HUDEP-2 (cell line): ENCODE measurements around the gene CMYA5.
"Not testable (repeated sequence)": the region's sequence is repeated elsewhere in the genome, so short reads cannot be mapped to it uniquely, and the experiment has no call there.

Source experiments
- DNase-seq, 76 experiments: peaks; one replicate each; lab custom pipeline; 2025; ENCODE audit not compliant: unreplicated experiment in 76 of 76; lab: John Stamatoyannopoulos, UW

CMYA5 gene

DNA sequence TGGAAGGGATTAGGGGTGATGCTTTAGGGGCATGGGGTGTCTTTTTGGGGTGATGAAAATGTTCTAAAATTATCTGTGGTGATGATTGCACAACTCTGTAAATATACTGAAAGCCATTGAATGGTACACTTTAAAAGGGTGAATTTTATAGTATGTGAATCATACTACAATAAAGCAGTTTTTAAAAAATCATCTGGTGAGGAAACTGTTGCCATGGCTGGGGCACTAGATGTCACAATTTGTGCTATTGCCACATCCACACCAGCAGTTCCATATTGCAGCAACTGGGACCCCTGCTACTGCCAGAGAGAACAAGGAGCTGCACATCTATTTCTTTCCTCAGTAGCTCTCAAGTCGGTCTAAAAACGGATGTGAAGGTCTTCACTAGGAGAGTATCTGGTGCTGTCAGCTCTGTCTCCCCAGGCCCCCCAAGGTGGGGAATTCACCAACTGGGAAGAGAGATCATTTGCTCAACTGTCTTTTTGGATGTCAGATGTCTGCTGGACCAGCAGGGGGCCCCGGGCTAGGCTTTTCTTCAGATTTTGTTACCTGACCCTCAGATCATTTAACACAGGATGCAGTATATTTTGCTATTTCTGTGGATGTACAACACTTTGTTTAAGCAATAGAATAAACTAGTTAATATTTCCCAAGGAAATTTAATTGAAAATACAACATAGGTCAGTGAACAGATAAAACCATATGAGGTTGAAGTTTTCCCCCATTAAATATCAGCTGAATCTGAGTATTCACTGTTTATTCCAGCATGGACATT is 13.2 kb downstream of the CMYA5 start:
- peak in 15 of 76 experiments; percentile 1 to 18 (median 6) for DNase-seq

DNA sequence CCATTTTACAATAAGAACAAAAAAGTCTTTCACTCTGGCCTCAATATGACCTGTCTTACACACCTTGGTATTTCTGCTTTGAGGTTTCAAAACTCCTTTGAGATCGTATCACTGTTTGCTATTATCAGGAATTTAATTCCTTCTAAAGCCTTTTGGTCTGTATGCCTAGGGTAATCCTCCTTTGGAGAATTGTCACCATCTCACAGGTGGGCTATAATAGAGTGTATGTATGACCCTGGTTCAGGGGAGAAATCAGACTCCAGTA is 13.7 kb downstream of the CMYA5 start:
- DNase-seq: no peak

DNA sequence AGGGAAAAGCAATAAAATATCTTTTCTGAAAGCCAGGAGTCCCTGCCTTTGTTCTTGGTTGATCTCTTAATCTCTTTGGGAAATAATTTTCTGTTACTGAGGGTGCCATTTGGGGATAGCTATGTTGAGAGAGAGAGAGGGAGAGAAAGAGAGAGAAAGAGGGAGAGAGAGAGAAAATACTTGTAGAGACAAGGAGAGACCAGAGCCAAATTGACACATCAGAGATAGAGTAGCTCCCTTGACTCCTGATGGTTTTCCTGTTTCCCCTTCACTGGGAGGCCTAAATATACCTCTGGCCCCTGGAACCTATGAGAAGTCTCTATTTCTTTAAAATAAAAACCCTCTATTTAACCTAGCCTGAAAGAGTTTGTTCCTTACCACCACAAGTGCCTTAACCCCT is 14.9 kb downstream of the CMYA5 start:
- no peak for DNase-seq

DNA sequence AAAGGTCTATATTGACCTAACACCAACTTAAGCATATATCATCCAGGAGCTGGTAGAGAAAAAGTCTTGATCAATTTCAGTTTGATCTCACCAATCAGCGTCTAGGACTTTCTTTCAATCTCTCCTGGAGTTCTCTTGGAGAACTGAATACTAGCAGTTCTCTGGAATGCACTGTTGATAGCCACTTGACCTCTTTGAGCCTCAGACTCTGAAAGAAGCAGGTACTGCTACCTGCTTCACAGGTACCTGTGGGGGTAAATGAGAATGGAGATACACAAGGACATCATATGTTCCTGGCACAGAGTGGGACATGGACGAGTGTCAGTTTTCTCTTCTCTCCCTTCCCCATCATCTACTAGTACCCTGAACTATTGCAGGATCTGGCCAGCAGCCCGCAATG is 16.0 kb downstream of the CMYA5 start:
- DNase-seq: no peak

DNA sequence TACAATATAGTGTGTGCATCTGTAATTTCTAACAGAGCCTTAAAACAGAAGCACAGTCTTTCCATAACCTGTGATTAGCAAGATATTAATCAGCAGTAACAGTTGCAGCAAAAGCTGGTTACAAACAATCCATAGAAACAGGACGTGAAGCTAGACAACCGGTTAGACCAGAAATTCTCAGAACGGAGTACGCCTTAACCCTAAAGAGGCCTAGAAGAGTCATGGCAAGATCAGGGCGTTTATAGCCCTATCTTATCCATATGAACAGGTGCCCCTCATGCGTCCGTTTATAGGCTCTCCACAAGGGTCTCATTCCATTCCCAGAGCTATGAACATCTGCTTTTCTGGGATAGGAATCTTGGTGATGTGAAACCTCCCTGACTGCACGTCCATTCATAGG is 16.7 kb downstream of the CMYA5 start:
- not testable (repeated sequence) for DNase-seq

DNA sequence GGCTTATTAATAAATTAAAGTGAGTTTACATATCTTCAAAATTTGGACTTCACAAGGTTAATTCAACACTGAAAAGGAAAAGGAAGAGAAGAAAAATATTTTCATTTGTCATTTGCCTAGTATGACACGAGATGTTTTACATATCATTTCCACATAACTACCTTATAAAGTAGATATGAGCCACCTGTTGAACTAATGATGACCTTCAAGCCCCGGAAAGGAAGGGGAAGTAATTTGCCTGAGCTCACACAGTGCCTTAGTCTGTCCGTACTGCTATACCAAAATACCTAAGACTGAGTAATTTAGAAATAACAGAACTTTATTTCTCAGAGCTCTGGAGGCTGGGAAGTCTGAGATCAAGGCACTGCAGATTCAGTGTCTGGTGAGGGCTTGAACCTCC is 17.9 kb downstream of the CMYA5 start:
- no peak for DNase-seq

DNA sequence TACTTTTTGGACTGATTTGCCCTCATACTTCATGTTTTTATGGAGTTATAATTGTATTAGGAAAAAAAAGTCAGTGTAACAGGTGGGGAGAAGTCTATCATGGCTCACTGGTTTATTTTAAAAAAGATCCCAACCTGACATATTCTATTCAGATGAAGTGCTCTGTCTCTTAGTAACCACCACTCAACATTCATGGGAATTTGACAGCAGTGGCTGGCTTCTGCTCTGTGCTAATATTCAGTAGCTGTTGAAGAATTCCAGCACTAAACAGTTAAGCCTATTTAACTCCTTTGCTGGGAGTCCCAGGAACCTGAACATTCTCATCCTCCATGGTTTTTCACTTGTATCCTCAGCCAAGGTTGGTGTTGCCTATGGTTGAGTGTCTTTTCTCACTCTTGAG is 23.1 kb downstream of the CMYA5 start:
- DNase-seq: no peak

DNA sequence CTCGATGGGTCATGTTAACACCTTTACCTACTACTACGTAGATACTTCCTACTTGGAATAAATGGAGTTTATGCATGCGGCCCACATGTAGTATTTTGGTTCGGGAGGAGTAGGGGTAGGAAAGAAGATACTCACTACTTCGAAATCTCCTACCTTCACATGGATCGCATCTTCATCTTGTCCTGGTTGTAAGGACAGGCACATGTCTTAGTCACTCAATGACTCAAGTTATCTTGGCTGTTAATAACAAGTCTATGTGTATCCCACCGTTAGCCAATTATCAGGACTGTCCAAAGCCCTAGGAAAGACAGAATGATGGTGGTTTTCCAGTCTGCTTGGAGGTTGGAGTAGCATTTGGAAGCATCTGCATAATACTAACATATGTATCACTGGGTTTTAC is 24.1 kb downstream of the CMYA5 start:
- no peak for DNase-seq

DNA sequence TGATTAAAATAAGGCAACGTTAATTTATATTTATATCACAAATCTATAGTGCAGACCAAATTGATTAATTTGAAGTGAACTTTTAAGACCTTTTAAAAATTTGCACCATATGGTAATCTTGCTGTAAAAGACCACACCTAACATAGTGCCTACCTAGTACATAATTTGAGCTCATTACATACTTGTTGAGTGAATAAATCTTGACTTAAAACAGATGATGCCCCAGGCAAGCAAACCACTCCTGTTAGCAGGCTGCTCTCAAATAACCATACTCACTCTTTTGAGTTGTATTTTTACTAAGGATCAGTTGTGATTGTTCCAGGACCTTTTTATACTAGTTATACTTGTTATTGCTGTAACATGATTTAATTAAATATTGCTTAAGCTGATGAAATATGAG is 27.2 kb downstream of the CMYA5 start:
- DNase-seq: no peak

DNA sequence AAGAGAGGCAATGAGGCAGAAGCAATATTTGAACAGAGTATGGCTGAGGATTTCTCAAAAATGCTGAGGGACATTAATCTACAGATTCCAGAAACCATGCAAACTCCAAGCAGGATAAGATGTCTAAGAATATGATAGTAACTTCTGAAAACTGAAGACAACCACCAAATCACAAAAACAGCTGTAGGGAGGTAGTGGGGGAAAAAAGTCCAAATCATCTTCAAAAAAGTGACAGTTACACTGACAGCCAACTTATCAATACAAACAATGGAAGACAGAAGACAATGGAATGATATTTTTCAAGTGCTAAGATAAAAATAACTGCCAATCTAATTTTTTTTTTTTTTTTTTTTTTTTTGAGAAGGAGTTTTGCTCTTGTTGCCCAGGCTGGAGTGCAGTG is 30.5 kb downstream of the CMYA5 start:
- DNase-seq: no peak

DNA sequence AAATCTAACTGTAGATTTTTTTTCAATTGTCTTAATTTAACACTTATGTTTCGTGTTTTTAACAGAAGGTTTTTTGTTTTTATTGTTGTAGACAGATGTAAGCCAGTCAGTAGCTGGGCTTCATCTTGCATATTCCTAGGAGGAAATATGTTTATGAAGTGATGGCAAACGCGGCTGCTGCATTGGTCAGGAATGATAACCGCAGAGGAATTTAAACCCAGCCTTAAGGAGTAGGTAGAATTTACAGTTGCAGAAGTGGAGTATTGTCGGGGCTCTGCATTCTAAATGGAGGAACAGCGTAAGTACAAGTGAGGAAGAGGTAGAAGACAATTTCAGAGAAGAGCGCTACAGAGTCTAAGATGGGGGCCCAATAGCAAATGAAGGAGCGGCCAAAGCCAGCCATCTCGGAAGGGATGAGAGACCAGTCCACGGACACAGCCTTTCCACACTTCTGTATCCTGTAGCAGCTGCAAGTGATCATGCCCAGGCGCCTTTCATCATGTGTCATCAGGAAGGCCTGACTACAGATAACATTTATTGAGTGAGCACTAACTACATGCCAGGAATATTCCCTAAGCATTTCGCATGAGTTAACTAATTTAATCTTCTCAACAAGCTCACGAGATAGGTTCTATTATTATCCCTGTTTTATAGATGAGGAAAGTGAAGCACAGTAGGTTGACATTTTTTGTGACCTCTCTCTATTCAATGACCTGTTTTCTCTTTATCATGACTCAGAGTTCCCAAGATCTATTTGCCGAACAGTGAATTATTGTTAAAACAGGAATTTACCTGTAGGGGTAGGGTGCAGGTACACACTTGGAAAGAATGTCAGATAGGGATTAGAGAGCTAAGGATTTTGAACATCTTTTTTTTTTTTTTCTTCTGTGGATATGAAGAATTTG is 38.1 kb downstream of the CMYA5 start:
- no peak for DNase-seq

DNA sequence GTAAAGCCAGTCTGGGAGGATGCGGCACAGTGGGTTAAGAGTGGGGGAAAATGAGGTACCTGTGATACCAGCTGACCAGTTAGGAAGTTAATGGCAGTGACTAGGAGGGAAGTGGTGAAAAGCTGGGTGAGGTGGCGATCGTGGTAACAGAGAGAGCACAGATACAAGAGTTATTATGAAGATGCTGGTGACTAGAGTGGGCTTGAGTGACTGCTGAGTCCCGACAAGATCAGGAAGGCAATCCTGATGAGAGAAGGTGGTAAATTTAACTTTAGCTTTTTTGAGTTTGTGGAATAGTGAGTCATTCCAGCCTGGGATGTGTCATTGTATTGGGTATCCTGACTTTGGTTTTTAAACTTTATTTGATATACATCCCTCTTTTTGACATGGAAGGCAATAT is 38.8 kb downstream of the CMYA5 start:
- DNase-seq: no peak

DNA sequence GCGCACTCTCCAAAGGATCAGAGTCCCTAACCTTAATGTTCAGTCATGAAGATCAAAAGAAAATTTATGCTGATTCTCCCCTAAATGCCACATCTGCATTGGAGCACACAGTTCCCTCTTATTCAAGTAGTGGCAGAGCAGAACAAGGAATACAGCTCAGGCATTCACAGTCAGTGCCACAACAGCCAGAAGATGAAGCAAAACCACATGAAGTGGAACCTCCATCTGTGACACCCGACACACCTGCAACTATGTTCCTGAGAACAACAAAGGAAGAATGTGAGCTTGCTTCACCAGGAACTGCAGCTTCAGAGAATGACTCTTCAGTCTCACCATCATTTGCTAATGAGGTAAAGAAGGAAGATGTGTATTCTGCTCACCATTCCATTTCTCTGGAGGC is 40.0 kb downstream of the CMYA5 start:
- DNase-seq: no peak

DNA sequence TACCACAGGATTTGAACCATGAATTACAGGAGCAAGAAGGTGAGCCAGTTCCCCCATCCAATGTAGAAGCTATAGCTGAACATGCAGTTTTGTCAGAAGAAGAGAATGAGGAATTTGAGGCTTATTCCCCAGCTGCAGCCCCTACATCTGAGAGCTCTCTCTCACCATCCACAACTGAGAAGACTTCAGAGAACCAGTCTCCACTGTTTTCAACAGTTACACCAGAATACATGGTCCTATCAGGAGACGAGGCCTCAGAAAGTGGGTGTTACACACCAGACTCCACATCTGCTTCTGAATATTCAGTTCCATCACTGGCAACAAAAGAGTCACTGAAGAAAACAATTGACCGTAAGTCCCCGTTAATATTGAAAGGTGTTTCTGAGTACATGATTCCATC is 40.9 kb downstream of the CMYA5 start:
- DNase-seq: no peak

DNA sequence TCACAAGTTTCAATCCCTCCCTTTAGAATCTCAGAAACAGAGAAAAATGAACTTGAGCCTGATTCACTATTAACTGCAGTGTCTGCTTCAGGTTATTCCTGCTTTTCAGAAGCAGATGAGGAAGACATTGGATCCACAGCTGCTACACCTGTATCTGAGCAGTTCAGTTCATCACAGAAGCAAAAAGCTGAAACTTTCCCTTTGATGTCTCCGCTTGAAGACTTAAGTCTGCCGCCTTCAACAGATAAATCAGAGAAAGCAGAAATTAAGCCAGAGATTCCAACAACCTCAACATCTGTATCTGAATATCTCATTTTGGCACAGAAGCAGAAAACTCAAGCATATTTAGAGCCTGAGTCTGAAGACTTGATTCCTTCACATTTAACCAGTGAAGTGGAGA is 42.1 kb downstream of the CMYA5 start:
- DNase-seq: no peak

DNA sequence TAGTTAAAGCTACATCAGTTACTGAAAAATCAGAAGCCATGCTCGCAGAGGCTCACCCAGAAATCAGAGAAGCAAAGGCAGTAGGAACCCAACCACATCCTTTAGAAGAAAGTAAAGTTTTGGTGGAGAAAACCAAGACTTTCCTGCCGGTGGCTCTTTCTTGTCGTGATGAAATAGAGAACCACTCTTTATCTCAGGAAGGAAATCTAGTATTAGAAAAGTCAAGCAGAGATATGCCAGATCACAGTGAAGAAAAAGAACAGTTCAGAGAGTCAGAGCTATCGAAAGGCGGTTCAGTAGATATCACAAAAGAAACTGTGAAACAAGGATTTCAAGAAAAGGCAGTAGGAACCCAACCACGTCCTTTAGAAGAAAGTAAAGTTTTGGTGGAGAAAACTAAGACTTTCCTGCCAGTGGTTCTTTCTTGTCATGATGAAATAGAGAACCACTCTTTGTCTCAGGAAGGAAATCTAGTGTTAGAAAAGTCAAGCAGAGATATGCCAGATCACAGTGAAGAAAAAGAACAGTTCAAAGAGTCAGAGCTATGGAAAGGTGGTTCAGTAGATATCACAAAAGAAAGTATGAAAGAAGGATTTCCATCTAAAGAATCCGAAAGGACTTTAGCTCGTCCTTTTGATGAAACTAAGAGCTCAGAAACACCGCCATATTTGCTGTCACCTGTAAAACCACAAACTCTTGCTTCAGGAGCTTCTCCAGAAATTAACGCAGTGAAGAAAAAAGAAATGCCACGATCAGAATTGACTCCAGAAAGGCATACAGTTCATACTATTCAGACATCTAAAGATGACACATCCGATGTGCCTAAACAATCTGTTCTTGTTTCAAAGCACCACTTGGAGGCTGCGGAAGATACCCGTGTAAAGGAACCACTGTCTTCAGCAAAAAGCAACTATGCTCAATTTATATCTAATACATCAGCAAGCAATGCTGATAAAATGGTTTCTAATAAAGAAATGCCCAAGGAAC is 47.2 kb downstream of the CMYA5 start:
- no peak for DNase-seq

DNA sequence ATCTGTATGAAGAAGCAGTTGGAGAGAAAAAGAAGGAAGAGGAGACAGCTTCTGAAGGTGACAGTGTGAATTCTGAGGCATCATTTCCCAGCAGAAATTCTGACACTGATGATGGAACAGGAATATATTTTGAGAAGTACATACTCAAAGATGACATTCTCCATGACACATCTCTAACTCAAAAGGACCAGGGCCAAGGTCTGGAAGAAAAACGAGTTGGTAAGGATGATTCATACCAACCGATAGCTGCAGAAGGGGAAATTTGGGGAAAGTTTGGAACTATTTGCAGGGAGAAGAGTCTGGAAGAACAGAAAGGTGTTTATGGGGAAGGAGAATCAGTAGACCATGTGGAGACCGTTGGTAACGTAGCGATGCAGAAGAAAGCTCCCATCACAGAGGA is 48.7 kb downstream of the CMYA5 start:
- DNase-seq: no peak

DNA sequence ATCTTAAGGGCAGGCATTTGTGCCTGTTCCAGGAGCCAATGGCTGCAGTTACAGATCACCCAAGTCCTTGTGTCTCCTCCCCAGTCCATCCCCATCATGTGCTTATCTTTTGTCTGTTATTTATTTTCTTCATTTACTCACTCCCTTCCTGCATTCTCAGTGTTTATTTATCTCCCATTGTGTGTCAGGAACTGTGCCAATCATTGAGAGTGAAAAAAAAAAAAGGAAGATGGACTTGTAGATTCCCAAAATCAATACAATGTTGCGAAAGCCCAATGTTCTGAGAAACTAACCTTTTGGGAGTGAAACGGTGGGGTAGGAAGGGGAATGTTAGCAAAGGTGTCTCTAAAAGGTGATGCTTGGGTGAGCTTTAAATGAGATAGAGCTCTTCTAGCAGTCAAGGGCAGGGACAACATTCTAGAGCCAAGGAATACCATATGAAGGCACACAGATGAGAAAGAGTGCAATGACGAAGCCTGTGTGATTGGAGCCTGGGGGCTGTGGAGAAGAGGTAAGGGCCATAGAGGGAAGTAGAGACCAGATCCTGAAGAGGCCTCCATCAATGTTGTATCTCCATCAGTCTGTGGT is 53.0 kb downstream of the CMYA5 start:
- DNase-seq: no peak

DNA sequence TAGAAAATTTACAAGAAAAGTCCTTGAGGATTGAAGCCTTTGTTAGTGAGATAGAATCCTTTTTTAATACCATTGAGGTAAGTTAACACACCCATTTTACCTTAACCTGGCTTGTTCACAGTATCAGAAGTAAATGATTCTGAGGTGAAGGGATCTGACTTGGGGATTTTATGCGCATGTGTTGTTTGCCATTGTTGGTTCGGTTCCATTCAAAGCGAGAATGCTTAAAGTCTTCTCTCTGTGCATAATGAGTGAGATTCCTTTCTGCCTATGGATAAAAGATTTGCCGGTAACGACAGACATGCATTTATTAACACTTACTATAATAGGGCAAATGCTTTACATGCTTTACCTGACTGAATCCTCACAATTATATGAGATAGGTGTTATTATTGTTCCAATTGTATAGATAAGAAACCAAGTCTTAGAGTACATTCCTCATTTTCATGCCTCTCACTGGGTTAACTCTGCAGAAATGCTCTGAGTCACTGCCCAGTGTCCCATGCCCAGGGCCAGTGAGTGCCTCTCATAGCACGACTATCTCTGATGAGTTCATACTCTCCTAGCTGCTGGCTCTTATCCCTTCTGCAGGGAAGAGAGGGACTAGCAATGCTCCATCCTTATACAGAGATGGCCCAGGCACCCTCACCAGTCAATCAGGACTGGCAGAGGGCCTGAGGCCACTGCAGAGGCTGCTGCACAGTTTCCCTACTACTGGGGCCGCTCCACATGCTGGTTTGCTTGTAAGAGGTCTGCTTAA is 54.4 kb downstream of the CMYA5 start:
- DNase-seq: no peak

DNA sequence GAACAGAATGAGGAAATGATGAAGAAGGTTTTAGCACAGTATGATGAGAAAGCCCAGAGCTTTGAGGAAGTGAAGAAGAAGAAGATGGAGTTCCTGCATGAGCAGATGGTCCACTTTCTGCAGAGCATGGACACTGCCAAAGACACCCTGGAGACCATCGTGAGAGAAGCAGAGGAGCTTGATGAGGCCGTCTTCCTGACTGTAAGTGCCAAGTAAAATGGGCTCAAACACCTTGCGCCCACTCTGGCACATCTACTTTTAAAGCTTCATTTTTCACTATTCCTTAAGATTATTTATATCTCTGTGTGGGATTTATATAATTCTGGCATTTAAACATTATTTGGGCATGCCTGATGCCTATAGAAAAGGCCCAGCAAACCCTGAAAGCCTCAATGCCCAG is 55.6 kb downstream of the CMYA5 start:
- DNase-seq: no peak
